Measurements from ENCODE around the gene STK32B.

DNA sequence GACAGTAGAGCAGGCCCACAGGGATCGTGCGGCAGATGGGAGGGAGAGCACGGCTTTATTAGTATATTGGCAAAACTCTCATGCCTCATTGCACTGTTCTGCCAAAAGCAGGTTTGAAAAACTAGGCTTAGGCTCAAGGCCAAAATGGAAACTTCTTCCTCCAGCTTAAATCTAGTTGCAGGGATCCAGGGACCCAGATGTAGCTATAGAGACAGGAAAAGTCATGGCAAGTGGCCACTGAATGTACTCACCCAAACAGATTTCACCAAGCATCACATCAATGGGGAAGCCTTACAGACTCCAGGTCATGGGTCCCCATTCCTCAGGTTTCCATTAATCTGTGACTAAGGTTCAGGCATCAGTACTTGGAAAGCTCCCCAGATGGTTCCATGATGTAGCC is 149.2 kb downstream of the STK32B start:
- TF ChIP-seq CTCF (IDR thresholded peaks at IDR 0.05): no peak
- no peak for TF ChIP-seq POLR2A (IDR thresholded peaks at IDR 0.05)

Measured in heart left ventricle (tissue), 13 donors.